ENCODE measurements around the gene PLCXD1.
"Not testable (repeated sequence)": the region's sequence is repeated elsewhere in the genome, so short reads cannot be mapped to it uniquely, and the experiment has no call there.

DNA sequence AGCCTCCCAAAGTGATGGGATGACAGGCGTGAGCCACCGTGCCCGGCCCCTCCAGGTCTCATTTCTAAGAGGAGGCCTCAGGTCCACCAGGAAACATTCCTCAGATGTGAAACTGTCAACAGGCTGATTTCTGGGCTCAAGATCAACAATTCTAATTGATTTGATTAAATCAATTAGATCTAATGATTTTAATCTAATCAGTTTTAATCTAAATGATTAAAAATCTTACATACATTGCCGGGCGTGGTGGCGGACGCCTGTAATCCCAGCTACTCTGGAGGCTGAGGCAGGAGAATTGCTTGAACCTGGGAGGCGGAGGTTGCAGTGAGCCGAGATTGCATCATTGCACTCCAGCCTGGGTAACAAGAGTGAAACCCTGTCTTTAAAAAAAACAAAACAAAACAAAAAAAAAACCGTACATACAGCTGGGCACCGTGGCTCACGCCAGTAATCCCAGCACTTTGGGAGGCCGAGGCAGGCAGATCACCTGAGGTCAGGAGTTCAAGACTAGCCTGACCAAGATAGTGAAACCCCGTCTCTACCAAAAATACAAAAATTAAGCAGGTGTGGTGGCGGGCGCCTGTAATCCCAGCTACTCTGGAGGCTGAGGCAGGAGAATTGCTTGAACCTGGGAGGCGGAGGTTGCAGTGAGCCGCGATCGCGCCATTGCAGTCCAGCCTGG, 960 bp downstream of the PLCXD1 start:
- not testable (repeated sequence) for TF ChIP-seq TCF4 (CRISPR knock-in tag; IDR thresholded peaks at IDR 0.05; ENCODE audit: borderline replicate concordance); CSDC2 (CRISPR knock-in tag; IDR thresholded peaks at IDR 0.05); ARNTL (CRISPR knock-in tag; IDR thresholded peaks at IDR 0.05; ENCODE audit: borderline replicate concordance, low read depth); ZNF70 (CRISPR knock-in tag; IDR thresholded peaks at IDR 0.05); ZFP30 (CRISPR knock-in tag; IDR thresholded peaks at IDR 0.05)
- TF ChIP-seq, protein P1, sequence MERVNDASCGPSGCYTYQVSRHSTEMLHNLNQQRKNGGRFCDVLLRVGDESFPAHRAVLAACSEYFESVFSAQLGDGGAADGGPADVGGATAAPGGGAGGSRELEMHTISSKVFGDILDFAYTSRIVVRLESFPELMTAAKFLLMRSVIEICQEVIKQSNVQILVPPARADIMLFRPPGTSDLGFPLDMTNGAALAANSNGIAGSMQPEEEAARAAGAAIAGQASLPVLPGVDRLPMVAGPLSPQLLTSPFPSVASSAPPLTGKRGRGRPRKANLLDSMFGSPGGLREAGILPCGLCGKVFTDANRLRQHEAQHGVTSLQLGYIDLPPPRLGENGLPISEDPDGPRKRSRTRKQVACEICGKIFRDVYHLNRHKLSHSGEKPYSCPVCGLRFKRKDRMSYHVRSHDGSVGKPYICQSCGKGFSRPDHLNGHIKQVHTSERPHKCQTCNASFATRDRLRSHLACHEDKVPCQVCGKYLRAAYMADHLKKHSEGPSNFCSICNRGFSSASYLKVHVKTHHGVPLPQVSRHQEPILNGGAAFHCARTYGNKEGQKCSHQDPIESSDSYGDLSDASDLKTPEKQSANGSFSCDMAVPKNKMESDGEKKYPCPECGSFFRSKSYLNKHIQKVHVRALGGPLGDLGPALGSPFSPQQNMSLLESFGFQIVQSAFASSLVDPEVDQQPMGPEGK (CRISPR knock-in tag; IDR thresholded peaks at IDR 0.05; ENCODE audit: borderline replicate concordance), result not testable (repeated sequence)
